Adrenal gland (tissue), 5 donors: ENCODE measurements around the gene ITGA1.

Source experiments
- POLR2A ChIP-seq, 2 donors: fragments of 450-650 bp; IDR thresholded peaks; one replicate each; pipeline ENCODE4 v1.6.1; 2017; ENCODE audit warnings: antibody characterized with exemption in 2 of 2, mild to moderate bottlenecking in 2 of 2, moderate library complexity in 1 of 2
- TF ChIP-seq, protein P1 (sequence below), 6 experiments: fragments of 450-650 bp in 4 of 6; fragments of 200-600 bp in 2 of 6; sonication (generic) in 1 of 6; IDR thresholded peaks; 1 replicate in 5 of 6; 2 replicates in 1 of 6; pipeline versions ENCODE4 v1.5.1 to v1.8.0; 2016 to 2021; ENCODE audit warnings: antibody characterized with exemption in 6 of 6, mild to moderate bottlenecking in 2 of 6, moderate library complexity in 1 of 6
- donor health status: DM: no; HTN: no; CAD: no.

GRCh38 chr5:52802974-52803336 lies 15.2 kb downstream of the ITGA1 start:
- TF ChIP-seq, protein P1, sequence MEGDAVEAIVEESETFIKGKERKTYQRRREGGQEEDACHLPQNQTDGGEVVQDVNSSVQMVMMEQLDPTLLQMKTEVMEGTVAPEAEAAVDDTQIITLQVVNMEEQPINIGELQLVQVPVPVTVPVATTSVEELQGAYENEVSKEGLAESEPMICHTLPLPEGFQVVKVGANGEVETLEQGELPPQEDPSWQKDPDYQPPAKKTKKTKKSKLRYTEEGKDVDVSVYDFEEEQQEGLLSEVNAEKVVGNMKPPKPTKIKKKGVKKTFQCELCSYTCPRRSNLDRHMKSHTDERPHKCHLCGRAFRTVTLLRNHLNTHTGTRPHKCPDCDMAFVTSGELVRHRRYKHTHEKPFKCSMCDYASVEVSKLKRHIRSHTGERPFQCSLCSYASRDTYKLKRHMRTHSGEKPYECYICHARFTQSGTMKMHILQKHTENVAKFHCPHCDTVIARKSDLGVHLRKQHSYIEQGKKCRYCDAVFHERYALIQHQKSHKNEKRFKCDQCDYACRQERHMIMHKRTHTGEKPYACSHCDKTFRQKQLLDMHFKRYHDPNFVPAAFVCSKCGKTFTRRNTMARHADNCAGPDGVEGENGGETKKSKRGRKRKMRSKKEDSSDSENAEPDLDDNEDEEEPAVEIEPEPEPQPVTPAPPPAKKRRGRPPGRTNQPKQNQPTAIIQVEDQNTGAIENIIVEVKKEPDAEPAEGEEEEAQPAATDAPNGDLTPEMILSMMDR (IDR thresholded peaks at IDR 0.05): no peak
- TF ChIP-seq POLR2A (IDR thresholded peaks at IDR 0.05): no peak
